Fibroblast of the conjunctiva (primary cell): ENCODE data around the gene INS.

Source experiments
- DNase-seq: peaks from one replicate; pipeline ENCODE4 v3.0.0-alpha.2; 2010; ENCODE audit warnings: low read depth

INS gene

DNA sequence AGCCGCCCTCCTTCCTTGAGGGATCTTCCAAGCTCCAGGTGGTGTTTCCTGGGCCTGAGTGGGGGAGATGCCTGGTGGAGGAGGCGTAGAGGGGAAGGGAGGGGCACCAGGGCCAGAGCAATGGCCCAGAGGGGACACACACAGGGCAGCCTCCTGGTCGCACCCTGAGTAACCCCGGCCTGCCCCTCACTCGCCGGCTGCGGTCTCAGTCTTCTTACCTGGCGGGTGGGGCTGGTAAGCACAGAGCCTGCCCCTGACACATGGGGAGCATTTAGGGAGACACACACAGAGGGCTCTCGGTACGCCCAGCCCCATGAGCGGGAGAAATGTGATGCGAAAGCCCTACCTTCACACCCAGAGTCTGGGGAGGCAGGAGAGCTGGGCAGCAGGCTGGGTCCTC lies 45.7 kb downstream of the INS start:
- no peak for DNase-seq

DNA sequence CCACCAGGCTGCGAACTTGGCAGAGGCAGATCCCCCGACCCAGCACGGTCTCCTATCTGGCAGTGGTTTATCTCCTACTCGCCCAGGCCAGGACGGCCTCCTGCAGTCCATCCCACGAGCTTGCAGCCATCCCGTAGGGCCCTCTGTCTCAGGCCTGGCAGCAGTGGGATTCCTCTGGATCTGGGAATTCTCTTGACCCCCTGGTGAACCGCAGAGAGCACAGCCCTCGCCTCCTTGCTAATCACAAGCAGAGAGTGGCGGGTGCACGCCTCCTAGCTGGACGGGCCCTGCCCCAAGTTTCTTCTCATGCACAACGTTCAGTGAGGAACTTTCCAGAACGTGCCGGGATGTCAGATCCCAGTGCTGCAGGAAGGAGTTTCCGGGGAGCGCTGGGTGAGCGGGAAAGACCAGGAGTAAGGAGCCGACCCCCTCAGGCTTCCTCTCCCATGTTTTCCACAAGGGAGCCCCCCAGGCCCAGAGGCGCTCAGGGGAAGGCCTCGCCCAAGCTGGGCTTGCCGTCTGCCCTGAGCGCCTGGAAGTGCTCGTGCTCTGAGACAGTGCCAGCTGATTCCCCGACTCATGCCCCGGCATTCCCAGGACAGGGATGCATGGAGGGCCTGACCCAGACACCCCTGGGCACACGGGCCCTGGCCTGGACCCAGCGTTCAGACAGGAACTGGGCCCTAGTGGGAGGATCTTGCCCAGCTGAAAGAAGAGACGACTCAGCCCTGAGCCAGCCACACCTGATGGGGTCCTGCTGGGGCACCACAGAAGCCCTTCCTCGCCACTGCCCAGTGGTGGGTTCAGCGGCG lies 46.4 kb downstream of the INS start:
- DNase-seq, result no peak

GRCh38 chr11:2113776-2114175 lies 47.2 kb downstream of the INS start:
- no peak for DNase-seq

GRCh38 chr11:2110521-2110920 lies 50.5 kb downstream of the INS start:
- no peak for DNase-seq
